HG03039 (cell line): ENCODE measurements around the gene NTRK1.

Experiments
- ATAC-seq: cut with Tn5 transposase; IDR thresholded peaks from one replicate; pipeline ENCODE4 v1.9.1; 2021; ENCODE audit warnings: mild to moderate bottlenecking, moderate library complexity; ENCODE audit not compliant: unreplicated experiment

The NTRK1 gene

GRCh38 chr1:156854634-156855033 is 6.0 kb upstream of the NTRK1 start:
- no peak for ATAC-seq

- ATAC-seq, result no peak
Observed at GRCh38 chr1:156856282-156856785, 4.3 kb upstream of the NTRK1 start.

DNA sequence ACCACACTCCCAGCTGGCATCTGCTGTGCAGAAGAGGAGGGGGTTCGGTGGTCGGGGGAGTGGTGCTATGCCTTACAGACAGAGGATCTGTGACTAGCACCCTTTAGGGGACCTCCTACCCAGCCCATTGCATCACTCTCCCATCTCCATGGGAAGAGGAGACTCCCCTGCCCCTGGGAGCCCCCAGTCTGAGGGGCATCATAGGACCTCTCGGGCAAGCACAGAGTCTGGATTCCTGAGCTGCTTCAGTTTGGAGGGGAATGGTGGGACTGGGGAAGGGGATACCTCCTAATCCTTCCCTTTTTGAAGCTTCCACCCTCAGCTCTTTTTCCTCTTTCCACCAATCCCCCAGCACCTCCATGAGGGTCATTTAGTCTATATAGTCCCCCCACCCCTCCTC is 3.1 kb upstream of the NTRK1 start:
- ATAC-seq, result no peak

DNA sequence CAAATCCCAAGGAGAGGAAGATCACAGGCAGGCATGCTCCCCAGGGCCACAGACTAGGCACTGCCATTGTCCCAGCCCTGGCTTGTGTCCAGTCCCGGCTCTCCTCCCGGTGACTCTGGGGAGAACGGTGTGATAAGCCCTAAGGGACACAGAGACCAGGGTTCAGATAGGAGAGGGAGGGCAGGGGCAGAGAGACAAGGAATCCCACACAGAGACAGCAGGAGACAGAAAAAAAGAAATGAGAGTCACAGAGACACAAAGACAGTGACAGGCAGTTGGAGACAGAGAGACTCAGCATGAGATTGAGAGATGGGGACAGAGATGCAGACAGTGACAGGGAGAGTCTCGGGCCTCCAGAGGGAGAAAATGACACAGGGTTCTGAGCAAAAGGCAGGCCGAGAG is 2.1 kb upstream of the NTRK1 start:
- ATAC-seq, result no peak

GRCh38 chr1:156858959-156859522 is 1.6 kb upstream of the NTRK1 start, which contains the start of gene INSRR:
TSS of gene INSRR (minus strand) at chr1:156859117. CDS start at chr1:156858621, 496 bp downstream.
- ATAC-seq, result no peak

GRCh38 chr1:156859523-156860112 is 1.0 kb upstream of the NTRK1 start:
- no peak for ATAC-seq

DNA sequence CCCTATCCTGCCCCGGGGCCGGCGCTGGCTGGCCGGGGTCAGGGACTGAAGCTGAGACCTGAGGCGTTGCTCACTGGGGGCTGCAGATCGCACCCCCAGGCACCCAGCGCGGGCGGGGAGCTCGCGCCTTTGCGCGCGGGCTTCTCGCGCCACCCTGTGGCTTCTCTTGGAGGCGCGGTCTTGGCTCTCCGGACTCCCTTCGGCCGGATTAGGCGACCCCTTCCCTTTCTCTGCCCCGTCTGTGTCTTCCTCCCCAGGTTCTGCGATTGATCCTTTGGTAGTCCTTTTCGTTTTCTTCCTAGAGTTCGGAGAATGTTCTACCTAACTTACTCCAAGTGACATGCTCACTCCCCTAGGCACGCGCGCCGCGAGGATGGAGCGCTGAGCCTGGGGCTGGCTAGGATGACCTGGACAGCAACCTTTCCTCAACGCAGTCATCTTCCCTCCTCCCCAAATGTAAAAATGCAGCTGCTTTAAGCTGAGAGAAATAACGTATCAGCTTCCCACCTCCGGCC is 495 bp upstream of the NTRK1 start:
- ATAC-seq, result no peak

- no peak for ATAC-seq
Observed at GRCh38 chr1:156862584-156862983, 1.9 kb downstream of the NTRK1 start.

DNA sequence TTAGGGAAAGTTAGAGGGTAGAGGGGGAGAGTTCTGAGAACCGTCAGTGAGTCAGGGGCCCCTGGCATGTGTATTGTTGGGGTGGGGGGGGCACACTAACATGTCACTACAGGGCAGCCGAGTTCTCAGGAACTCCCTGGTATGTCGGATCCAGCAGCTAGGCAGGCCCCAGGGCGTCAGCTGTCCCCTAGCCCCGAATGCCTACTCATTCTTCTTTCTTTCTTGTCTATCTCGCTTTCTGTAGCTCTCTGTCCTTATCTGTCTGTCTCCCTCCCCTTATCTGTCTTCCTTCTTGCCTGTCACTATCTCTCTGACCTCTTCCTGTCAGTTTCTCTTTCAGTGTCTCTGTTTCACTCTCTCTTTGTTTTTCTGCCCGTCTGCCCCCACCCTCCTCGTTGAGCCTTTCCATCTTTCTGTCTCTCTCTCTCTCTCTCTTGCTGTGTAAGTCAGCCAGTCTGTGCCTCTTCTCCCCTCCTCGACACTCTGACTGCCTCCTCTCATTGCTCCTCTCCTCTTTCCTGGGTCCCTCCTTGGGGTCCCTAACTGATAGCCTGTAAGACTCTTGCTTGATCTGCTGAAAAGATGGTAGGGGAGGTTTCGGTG is 2.4 kb downstream of the NTRK1 start:
- ATAC-seq, result no peak

DNA sequence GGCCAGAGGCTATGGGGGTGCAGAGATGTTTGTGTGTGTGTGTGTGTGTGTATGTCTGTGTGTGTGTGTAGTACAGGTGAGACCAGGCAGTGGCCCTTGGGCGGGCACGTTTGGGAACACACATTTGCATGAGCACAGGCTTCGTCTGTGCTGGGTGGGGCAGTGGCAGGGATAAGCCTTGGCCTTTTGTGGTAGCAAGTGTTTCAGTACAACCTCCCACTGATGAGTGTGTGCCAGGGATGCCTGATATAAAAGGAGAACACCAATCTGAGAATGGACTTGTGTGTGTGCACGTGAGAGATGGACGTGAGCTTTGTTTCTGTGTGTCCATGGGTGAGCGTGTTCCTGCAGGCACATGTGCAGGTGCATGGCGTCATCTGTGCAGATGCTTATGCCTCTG is 3.0 kb downstream of the NTRK1 start:
- ATAC-seq, result no peak

DNA sequence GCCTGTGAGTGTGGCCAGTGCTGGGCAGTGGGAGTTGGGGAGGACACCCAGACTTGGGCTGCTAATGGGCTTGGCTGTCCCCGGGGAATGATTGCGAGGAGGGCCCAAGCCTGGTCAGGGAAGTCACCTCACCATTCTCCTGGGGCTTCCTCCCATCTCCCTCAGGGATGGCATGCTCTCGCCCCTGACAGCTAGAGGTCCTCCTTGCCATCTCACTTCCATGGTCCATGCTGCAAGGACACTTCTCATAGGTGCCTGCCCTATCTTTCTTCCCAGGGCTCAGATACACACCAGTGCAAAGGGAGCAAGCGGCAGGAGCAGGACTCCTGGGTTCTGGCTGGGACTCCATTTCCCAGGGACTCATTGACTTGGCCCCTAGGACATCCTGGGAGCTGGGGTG is 4.1 kb downstream of the NTRK1 start:
- no peak for ATAC-seq

DNA sequence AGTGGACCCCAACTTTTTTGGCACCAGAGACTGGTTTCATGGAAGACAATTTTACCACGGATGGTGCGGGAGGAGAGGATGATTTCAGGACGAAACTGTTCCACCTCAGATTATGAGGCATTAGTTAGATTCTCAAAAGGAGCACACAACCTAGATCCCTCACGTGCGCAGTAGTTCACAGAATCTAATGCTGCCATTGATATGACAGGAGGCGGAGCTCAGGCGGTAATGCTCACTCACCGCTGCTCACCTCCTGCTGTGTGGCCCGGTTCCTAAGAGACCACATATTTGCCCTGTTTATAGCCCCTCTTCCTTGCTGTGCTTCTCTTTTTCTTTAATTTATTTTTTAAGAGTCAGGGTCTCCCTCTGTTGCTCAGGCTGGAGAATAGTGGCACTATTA is 4.6 kb downstream of the NTRK1 start:
- ATAC-seq, result no peak

DNA sequence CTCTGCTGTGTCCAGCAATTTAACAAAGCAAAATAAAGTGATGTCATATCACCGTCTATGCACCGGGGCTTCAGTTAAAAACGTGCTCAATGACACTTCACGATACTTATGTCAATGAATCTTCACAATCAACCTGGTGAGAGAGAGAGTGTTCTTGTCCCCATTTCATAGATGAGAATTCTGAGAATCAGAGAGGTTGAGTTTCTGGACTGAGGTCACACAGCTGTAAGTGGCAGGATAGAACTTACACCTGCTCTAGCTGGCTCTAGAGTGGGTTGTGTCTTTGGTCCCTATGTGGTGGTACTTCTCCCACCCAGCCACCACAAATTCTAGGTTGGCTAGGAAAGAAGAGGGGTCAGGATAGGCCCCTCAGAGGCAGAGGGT is 5.2 kb downstream of the NTRK1 start:
- ATAC-seq, result no peak

- no peak for ATAC-seq
Observed at GRCh38 chr1:156866249-156866909, 5.7 kb downstream of the NTRK1 start.

- no peak for ATAC-seq
Observed at GRCh38 chr1:156868341-156868740, 7.7 kb downstream of the NTRK1 start.

GRCh38 chr1:156869455-156869854 is 8.8 kb downstream of the NTRK1 start:
- ATAC-seq, result no peak

- ATAC-seq, result no peak
Observed at GRCh38 chr1:156873659-156874058, 13.0 kb downstream of the NTRK1 start.

- ATAC-seq, result no peak
Observed at GRCh38 chr1:156874142-156874541, 13.5 kb downstream of the NTRK1 start.

DNA sequence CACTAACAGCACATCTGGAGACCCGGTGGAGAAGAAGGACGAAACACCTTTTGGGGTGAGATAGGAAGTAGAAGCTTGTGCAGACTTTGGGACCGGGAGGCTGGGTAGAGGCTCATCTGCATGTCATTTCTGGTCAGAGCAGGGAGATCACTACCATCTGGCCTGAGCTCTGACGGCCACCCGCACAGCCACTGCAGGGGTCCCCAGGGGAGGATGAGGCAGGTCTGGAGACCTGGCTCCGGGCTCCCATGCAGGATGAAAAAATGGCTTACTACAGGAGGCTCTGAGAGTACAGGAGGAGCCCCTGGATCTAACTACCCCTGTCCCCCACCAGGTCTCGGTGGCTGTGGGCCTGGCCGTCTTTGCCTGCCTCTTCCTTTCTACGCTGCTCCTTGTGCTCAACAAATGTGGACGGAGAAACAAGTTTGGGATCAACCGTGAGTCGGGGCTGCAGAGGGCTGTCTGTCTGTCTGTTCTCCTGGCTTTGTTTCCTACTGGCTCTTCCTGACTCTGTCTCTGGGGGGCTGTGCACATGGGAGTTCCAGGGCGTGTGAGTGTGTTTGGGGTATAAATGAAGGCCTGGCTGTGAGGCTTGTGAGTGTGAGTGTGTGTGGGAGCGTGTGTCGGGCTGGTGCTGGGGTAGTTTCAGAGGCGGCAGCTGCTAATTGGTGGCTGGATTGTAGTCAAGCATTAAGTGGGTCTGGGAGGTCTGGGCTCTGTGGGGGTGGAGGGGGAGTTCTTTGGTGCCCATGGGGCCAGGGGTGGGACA is 14.1 kb downstream of the NTRK1 start:
- no peak for ATAC-seq

- no peak for ATAC-seq
Observed at GRCh38 chr1:156875341-156875615, 14.6 kb downstream of the NTRK1 start.

DNA sequence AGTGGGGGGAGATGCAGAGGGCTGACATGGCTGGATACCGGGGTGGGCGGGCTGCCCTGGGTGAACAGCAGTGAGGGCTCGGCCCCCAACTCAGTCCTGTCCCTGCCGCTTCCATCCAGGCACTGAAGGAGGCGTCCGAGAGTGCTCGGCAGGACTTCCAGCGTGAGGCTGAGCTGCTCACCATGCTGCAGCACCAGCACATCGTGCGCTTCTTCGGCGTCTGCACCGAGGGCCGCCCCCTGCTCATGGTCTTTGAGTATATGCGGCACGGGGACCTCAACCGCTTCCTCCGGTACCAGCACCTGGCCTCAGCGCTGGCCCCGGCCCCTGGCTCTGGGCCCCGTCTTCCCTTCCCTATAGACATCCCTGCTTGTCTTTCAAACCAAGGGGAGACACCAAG is 15.6 kb downstream of the NTRK1 start:
- ATAC-seq, result no peak
